Stimulated activated CD4-positive, alpha-beta T cell treated with anti-CD3 and anti-CD28 coated beads, Interleukin-15, amount 100 ng/mL, for 1 hour (primary cell): Measurements from ENCODE around the gene TENT5A.
"Not testable (repeated sequence)": the region's sequence is repeated elsewhere in the genome, so short reads cannot be mapped to it uniquely, and the experiment has no call there.

Experiments used
- DNase-seq, 2 donors: peaks; one replicate each; pipeline ENCODE4 v3.0.0-alpha.2; 2020; ENCODE audit warnings: low read depth in 1 of 2, low spot score in 1 of 2

TENT5A gene

DNA sequence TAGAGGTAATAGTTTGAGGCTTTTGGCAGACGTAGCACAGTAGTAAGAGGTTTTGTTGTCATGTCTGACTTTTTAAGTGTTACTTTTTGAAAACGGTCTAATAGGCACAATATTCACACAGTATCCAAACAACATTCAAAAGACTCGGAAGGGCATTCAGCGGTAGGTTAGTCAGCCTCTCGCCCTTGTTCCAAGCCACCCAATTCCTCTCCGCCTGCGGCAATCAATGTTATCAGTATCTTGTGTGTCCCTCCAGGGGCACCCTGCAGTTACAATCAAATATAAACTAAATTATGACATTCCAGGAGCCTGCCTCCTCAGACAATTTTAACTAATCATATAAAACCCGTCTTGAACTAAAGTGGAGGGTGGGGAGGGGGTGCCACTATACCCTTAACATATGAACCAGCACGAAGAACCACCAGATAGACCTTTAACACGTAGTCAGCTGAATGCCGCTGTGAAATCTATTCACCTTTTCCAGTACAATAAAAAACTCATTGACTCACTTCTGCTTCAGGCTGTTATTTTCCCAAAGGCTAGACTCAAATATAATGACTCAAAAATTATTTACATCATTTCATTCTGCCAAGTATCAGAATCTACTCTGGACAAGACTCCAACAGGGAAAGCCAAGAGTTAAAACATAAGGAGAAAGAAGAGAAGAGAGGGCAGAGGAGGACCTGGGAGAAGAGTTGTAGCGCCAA is 1.6 kb downstream of the TENT5A start:
- DNase-seq, result no peak

DNA sequence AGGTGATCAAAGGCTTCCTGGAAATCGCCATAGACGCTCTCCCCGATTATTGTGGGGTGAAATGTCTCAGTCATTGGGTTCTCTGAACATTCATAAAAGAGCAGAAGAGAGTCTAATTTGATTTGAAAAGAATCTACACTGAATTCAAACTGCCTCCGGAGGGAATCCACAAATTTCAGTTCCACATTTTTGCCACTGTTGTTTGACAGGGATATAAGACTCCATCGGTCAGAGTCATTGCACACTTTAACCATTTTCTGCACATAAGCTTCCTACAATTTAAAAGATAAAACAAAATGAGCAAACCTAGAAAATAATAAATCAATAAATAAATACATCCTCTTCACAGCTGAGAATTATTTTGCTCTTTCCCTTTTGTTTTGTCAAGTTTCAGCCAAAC is 2.3 kb downstream of the TENT5A start:
- no peak for DNase-seq

DNA sequence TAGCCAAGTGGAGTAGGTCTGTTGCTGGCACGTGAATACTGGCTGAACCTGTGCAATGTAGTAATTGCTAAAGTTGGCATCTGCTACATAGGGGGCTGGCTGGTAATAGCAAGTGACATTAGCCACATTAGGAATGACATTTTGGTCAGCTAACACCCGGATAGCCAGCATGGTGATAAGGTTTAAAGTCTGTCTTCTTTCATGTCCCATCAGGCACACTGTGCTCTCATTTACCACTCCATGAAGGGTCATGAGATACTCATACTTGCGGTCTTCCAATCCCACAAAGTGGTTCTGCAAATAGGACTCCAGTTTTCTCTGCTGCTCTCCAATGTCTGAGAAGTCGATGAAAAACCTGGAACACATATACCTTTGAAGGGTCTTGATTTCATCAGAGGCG is 2.8 kb downstream of the TENT5A start:
- DNase-seq, result no peak

DNA sequence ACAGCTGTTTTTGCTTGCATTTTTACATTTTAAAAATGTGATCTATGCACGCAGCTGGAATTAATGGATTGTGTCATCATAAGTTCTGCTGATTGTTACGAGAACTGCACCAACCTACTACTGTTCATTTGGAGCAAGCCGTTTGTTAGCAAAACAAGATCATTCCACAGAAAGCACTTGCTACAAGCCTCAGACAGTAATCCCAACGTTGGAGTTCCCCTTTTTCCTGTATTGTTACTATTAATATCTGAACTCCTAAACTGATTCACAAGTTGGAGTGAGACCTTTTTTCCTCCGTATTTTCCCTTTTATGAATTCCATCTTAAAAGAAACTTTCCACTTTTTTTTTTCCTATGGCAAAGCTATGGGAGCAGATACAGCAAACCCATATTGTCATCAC is 3.5 kb downstream of the TENT5A start:
- DNase-seq, result no peak

DNA sequence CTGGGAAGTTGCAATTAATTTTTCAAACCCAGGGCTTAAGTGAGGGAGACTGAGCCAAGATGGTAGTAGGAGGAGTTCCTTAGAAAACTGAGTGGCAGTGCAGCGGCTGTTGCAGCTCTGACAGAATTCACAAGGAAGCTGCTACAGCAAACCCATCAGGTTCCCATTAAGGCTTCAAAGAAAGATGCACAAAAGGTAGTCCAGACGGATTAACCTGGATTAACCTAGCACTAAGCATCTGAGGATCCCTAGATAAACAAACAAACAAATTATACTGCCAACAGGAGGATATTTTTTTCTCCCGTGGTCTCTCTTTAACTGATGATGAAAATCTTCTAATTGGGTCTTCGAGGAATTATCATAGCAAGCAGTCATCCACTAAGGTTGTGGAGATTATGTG is 5.2 kb downstream of the TENT5A start:
- no peak for DNase-seq

DNA sequence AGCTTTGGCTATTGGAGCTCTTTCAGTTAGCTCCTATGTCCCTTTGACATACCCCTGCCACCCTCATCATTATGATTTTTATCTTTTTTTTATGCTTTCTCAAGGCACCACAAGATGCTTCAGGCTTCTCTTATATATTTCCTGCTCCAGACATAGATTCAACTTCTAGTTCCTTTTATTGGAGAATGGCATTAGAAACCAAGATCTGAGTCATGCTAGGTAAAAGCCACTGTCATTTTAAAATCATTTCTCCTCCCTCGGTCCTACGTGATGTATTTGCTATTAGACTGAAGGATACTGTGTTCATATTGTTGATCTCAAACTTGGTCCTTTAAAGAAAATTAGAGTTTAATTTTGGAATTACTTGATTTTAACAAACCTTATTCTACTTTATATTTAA is 8.3 kb downstream of the TENT5A start:
- no peak for DNase-seq

DNA sequence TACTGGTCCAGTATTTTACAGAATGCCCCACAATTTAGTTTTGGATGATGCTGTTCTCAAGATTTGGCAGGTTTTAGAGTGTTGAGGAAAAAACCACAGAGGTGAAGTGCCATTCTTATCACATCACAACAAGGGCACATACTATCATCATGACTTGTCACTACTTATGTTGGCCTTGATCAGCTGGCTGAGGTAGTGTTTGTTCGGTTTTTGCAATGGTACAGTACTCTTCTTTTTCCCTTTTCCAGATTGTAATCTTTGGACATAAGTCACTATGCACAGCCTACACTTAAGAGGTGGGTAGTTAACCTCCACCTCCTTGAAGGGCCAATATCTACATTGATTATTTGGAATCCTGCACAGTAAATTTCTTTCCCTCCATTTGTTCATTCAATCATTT is 8.8 kb downstream of the TENT5A start:
- no peak for DNase-seq

DNA sequence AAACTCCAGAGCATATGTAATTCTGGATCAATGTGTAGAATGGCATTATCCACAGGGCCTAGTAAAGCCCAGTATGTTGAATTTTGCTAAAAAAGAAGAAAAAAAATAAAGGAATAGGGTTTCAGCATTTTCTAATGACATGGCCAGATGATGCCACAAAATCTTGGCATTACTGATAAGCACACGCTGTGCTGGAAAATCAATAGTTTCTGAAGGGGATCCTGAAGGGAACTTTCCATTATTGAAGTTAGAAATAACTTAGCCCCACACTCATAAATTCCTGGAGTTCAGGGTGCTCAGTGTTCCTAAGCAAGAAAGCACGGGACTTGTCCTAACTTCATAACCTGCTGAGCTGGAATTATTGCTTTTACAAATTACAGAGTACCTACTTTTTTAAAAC is 10.8 kb downstream of the TENT5A start:
- no peak for DNase-seq

DNA sequence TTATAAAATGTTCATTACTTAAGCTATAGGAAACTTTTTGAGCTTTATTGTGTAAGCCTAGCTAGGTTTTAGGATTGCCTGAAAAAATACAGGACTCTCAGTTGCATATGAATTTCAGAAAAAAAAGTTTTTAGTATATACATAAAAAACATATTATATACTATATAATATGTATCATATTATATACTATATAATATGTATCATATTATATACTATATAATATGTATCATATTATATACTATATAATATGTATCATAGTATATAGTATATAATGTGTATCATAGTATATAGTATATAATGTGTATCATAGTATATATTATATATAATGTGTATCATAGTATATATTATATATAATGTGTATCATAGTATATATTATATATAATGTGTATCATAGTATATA is 11.9 kb downstream of the TENT5A start:
- DNase-seq, result not testable (repeated sequence)

DNA sequence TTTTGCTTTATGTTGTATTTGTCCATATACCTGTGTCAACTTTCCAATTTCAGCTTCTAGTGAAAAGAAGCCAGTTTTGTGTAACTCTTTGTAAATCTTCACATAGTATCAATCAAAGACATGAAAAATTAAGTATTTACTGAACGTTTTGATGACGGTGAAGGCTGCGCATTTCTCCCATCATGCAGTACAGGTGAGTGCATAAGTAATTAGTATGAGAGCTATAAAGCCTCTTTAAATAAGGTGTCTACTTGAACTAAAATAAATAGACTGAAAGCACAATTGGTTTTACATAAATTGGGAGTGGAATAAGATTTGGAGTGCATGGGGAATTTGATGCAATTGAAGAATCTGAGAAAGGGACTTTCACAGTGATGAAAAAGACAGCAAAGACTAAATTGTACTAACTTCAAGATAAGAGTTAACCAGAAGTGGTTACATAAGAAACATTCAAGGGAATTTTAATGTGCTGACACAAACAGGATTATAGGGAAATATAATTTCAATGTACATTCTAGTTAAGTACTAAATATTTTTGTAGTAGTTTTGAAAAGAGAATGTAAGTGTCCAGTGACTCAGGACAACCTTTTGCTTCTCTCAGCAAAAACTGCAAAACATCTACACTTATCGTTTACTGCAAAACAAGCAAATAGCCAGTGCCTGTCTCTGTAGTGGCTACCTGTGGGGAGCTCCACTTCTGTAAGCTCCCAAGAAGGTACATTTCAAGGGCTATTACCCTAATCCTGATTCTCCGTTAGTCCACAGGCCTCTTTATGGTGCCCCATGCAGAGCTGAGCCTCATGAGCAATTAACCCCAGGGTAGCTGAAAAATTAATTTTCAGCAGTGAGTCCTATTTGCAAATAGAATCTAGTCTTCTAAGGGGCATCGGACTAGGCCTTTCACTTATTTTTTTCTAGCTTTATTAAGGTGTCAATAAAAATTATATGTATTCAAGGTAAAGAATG is 13.0 kb downstream of the TENT5A start:
- DNase-seq, result no peak

DNA sequence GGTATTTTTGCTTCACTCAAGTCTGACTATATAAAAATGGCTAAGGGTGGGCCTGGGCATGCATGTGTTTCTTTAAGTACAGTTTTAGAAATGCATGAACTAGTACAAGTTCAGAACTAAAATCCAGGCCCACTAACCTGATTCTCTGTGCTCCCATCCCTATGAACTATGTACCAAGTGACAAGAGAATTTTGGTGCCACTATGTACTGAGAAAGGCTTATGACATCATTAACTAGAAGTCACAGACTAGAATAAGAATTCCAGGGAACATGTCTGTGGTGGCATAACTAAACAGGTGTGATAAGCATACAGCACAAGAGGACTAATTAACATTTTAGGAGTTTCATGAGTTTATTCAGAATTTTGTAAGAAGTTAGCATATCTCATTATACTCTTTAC is 16.1 kb downstream of the TENT5A start:
- no peak for DNase-seq

DNA sequence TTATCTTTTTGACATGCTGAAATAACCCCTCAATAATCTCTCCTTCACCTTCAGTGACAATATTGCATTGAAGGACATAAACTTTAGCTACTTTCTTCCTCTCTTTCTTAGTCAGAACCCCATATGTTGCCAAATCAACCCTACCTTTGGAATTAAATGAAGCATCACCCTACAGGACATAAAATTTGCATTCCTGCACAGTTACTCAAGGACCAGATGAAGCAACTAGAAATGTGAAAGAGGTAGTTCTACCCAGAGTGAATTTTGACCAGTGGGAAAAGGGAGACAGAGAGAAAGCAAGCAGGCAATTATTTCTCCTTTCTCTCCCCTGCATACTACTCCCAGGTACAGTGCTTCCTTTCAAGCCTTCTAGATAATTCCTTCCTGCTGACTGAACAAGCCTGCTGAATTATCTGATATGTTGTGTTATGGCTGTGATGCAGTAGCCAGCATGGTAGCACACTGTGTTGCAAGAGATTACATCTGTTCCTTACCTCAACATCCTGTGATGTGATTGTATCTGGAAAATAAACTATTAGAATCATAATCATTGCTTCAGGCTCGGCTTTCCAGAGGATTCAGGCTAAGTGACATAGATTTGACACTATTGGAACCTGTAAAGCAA is 16.6 kb downstream of the TENT5A start:
- no peak for DNase-seq

DNA sequence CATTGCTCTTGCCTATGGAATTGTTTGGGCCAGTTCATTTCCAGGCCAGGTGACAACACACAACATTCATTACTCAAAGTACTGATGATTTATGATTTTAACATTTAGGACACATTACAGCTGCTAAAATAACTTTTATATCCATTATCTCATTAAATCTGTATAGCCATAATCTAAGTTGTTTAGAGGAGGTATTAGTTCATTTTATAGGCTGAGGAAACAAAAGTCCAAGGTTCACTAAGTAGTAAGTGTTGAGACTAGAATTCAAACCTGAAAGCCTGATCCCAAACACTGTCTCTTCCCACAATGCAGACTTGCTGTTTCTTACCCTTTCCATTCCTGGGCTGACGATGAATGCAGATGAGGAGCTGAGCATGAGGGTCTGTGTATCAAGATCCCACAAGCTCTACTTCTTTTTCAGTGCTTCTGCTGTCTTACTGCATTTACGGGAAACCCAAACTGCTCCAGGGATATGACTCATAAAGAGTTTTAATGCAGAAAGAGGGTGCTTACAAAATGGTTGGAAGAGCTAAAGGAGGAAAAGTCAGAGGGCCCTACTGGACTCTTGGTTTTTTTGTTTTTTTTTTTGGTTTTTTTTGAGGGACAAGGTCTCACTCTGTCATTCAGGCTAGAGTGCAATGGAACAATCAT is 17.9 kb downstream of the TENT5A start:
- DNase-seq, result no peak

DNA sequence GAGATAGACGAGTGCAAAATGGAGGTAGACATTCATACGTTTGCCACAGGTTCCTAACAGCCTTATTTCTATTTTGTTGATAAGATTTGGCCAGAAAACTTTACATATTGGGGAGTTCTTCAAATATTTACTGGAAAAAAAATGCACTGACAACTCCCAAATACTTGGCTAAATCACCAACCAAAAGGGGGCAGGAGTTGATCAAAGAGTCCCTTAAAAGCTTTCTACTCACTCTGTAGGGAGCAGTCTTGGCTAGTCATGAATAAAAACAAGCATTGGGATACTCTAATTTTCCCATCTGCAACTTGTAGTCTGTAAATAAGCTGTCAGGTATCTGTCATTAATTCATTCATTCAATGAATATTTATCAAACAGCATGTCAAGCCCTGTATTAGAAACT is 18.4 kb downstream of the TENT5A start:
- no peak for DNase-seq

DNA sequence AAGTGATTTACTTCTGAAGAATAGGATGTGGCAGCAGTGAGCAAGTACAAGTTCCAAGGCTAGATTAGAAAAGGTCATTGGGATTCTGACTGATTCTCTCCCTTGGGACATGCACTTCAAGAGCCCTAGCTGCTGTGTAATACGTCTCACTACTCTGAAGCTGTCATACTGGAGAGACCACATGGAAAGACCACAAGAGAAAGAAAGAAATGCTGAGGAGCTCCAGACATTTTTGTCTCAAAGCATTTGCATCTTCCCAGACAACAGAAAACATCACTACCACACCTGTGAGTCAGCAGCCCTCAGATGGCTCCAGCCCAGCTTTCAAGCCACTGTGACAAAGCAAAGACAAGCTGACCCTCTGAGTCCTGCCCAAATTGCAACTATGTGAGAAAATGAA is 20.7 kb downstream of the TENT5A start:
- DNase-seq, result no peak

DNA sequence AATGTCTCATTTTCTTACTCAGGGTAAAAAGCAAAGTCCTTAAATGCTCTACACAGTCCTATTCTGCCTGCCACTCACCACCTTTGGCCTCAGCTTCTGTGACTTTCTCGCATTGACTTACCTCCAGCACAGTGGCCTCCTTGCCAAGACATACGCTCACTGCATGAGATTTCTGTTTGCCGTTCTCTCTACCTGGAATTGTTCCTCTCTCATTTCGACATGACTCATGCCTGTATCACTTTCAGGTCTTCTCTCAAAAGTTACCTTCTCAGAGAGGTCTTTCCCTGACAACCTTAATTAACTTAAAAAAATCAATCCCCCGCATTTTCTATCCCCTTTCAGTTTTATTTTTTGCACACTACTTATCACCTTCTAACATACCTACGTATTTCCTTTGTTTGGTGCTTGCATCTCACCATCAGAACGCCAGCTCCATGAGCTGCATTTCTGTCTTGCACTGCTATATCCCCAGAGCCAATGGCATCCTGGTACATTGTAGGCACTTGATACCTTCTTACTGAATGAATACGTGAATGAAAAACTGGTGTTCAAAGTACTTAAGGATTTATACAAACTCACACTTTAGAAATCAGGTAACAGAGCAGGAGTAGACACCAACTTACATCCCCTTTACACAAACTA is 24.5 kb downstream of the TENT5A start:
- no peak for DNase-seq

DNA sequence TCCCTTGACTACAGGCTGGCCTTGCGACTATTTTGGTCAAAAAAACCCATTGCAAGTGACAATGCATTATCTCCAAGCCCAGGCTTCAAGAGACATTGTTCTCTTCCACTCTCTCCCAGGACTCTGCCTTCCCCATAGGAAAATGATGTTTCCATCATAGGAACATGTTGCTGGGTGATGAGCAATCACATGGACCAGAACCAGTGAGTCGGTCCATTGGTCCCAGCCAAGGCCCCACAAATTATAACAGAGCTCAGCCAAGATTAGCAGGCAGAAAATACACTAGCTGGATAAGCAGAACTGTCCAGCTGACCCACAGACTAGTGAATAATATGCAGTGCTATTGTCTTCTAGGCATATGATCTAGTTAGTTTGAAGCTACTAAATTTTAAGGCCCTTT is 27.4 kb downstream of the TENT5A start:
- DNase-seq, result no peak

DNA sequence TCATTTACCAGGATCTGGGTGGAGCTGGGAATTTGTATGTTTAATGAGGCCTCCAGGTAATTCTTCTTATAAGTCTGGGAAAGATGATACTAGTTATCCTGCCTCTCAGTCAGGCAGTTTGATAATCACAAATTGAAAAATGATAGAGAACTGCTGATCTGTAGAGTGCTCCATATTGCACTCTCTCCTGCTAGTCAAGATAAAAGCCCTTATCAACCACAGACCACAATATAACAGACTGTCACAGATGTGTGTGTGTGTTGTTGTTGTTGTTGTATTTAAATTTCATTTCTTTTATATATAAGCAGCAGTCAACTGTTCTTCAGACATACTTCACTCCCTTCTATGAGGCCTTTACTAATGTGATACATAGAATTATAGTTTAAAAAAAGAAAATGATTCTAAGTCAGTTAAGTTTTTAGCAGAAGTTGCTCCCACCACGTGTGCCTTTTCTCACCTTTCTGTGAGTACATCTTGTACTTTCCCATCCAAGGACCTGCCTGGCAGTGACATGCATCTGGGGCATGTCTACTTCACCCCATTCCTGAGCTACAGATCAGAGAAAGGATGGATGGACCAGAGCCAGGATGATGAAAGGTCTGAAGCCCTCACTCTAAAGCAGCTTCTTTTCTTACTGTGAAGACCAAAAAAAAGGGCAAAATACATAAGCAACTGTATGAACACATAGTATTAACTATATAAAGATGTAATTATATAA is 29.8 kb downstream of the TENT5A start:
- no peak for DNase-seq

DNA sequence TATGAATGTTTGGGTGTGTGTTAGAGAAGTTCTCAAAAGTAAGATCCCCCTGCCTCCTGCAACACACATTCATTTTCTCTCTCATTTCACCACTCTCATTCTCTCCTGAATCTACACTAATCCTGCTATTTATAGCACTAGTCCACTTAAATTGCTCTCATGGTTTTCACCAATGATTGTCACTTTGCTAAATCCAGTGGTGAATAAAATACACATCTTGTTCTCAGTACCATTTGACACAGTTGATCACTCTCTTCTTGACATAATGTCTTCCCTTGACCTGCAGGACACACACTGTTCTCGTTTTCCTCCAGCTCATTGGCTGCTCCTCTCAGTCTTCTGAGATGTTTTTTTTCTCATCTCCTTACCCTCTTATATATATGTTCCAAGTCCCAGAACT is 32.1 kb downstream of the TENT5A start:
- DNase-seq, result no peak

DNA sequence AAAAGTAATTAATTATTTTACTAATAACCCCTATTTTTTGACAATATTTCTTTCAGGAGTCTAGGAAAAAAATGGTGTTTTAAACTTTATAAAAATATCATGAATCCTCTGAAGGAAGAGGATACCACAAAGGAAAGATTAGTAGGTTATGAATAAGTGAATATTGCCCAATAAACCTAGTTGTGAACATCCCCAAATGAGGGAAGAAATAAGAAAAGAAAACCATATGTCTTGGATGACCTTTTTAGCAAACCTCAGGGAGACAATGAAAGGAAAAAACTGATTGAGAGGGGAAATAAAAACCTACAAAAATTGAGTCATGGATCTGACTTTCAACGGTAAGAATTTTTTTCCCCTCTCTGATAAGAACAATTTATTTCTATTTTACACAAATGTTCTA is 34.4 kb downstream of the TENT5A start:
- DNase-seq, result no peak
